Upper lobe of left lung (tissue), 6 donors: ENCODE results near the gene ULK1. TPM values are rescaled to one million over a fixed set of nuclear protein-coding genes. Genes with fewer than 3 reads are reported as not detected.
"Not testable (repeated sequence)": the region's sequence is repeated elsewhere in the genome, so short reads cannot be mapped to it uniquely, and the experiment has no call there.

Experiments
- ATAC-seq, 2 donors: fragments of 200-7000 bp; cut with Tn5 transposase; one replicate each; pipeline ENCODE4 v1.9.1; 2022; ENCODE audit warnings: mild to moderate bottlenecking in 2 of 2, moderate library complexity in 2 of 2; ENCODE audit not compliant: low FRiP score in 2 of 2
- DNase-seq, 2 donors: peaks; one replicate each; pipeline ENCODE4 v3.0.0-alpha.2; 2019 to 2020
- H3K27ac ChIP-seq, 4 donors: fragments of 200-600 bp; sonication (generic); one replicate each; pipeline ENCODE4 v1.5.1; 2016 to 2019
- H3K27me3 ChIP-seq, 4 donors: fragments of 200-600 bp; sonication (generic); one replicate each; pipeline ENCODE4 v1.5.1; 2017 to 2019
- H3K36me3 ChIP-seq, 4 donors: fragments of 200-600 bp; sonication (generic); one replicate each; pipeline ENCODE4 v1.5.1; 2016 to 2019
- H3K4me1 ChIP-seq, 4 donors: fragments of 200-600 bp; sonication (generic); one replicate each; pipeline ENCODE4 v1.5.1; 2018 to 2019
- H3K4me3 ChIP-seq, 4 donors: fragments of 200-600 bp; sonication (generic); one replicate each; pipeline ENCODE4 v1.5.1; 2017 to 2019; ENCODE audit warnings: mild to moderate bottlenecking in 2 of 4, moderate library complexity in 1 of 4
- H3K9me3 ChIP-seq, 4 donors: fragments of 200-600 bp; sonication (generic); one replicate each; pipeline ENCODE4 v1.5.1; 2018 to 2019
- EP300 ChIP-seq, 4 donors: sonication (generic); formaldehyde crosslinking; IDR thresholded peaks; one replicate each; pipeline ENCODE4 v1.5.1; 2017; ENCODE audit warnings: antibody characterized with exemption in 4 of 4, control low read depth in 2 of 4
- POLR2A ChIP-seq, 4 donors: fragments of 450-650 bp; IDR thresholded peaks; one replicate each; pipeline ENCODE4 v1.5.1; 2016 to 2017; ENCODE audit warnings: antibody characterized with exemption in 4 of 4, mild to moderate bottlenecking in 2 of 4
- POLR2AphosphoS5 ChIP-seq, 2 donors: sonication (generic); formaldehyde crosslinking; IDR thresholded peaks; one replicate each; pipeline ENCODE4 v1.5.1; 2017; ENCODE audit warnings: antibody characterized with exemption in 2 of 2
- WGBS, 2 donors: methylation state at CpG; one replicate each; pipeline ENCODE4 v1.1.5; 2017 to 2018; 5-methylcytosine and 5-hydroxymethylcytosine counted together
- total RNA-seq, 6 donors: library from RNA; depleted of rRNA in 4 of 6; stranded (reverse); fragments of >200 nt in 4 of 6; gene quantifications; one replicate each; pipeline versions ENCODE4 v1.1.0 to v1.2.1, GENCODE V29; 2016 to 2021
- TF ChIP-seq, protein P1 (sequence below), 6 experiments: fragments of 450-650 bp in 4 of 6; fragments of 200-600 bp in 2 of 6; sonication (generic) in 2 of 6; IDR thresholded peaks; one replicate each; pipeline ENCODE4 v1.5.1; 2016 to 2019; ENCODE audit warnings: antibody characterized with exemption in 6 of 6
- donor health status: DM: no; HTN: no; CAD: no; lungs with moderate emphysema.
- donor health status: DM: no; HTN: yes; CAD: no; lungs with severe emphysema.

ULK1 gene
- total RNA-seq, 6 donors from 2014 or later: 6.8 to 93.2 (median 40.7) TPM

DNA sequence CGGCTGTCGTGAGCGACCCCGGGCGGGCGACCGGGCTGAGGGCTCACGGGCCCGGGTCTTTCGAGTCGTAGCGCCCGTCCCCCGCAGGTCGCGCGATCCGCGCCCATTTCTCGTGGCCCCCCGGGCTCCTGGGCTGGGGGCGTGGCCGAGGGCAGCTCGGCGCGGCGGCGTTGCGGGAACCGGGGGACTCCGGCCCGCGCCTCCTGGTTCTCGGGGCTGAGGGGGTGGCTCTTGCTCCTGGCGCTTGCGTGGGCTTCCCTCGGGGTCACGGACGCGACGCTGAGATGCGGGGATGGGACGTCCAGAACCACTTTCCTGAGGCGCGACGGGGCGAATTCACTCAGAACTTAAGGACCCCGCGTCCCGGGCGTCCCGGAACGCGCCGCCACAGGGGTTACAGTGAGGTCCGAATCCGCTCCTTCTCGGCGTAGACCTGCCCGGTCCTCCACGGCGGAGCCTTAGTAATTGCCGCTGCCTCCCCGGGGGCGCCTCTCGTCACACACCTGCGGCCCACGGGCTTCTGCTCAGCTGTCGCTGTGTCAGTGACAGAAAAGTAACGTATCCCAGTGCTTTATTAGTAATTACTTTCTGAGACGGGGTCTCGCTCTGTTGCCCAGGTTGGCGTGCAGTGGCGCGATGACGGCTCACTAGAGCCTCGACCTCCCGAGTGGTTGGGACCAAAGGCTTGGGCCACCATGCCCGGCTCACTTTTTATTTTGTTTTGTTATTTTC, 55.9 kb downstream of the ULK1 start:
- TF ChIP-seq, protein P1, sequence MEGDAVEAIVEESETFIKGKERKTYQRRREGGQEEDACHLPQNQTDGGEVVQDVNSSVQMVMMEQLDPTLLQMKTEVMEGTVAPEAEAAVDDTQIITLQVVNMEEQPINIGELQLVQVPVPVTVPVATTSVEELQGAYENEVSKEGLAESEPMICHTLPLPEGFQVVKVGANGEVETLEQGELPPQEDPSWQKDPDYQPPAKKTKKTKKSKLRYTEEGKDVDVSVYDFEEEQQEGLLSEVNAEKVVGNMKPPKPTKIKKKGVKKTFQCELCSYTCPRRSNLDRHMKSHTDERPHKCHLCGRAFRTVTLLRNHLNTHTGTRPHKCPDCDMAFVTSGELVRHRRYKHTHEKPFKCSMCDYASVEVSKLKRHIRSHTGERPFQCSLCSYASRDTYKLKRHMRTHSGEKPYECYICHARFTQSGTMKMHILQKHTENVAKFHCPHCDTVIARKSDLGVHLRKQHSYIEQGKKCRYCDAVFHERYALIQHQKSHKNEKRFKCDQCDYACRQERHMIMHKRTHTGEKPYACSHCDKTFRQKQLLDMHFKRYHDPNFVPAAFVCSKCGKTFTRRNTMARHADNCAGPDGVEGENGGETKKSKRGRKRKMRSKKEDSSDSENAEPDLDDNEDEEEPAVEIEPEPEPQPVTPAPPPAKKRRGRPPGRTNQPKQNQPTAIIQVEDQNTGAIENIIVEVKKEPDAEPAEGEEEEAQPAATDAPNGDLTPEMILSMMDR (IDR thresholded peaks at IDR 0.05): no peak
- peak in 1 of 4 donors; percentile 2 for TF ChIP-seq POLR2A (IDR thresholded peaks at IDR 0.05)
- no peak for TF ChIP-seq POLR2AphosphoS5 (IDR thresholded peaks at IDR 0.05)
- no peak for TF ChIP-seq EP300 (IDR thresholded peaks at IDR 0.05)
- H3K27me3 ChIP-seq: no peaks in the 10 kb centered on the region
- no peaks in the 10 kb centered on the region for H3K36me3 ChIP-seq

GRCh38 chr12:131953810-131954209, 59.4 kb downstream of the ULK1 start:
- H3K27ac ChIP-seq, H3K27me3 ChIP-seq, H3K4me3 ChIP-seq, H3K9me3 ChIP-seq, DNase-seq, H3K36me3 ChIP-seq, ATAC-seq: not testable (repeated sequence)
- peaks cover 8 to 39% (median 22%) of the 10 kb centered on the region in 4 donors for H3K4me1 ChIP-seq
- WGBS, 2 donors: 92 to 96% methylated on average over 9 of the region's 9 CpGs

More for the DNA sequence above, 55.9 kb downstream of the ULK1 start:
- WGBS, 2 donors: 2% methylated on average over 9 to 28 of the region's 79 CpGs
- Histone ChIP-seq H3K9me3 (no peaks in the 10 kb centered on the region), H3K4me3 (peak overlapping the region; percentile 84 to 100 (median 90)), H3K4me1 (peaks cover 8 to 41% (median 20%) of the 10 kb centered on the region in 4 donors), H3K27ac (peak overlapping the region; percentile 81 to 88 (median 87))
- peak in 1 of 2 donors; percentile 27 for DNase-seq
- ATAC-seq: peak in 1 of 2 donors; percentile 54

GRCh38 chr12:131954460-131954859, 60.0 kb downstream of the ULK1 start:
- H3K4me1 ChIP-seq: peaks cover 8 to 39% (median 23%) of the 10 kb centered on the region in 4 donors
- ATAC-seq: not testable (repeated sequence)

DNA sequence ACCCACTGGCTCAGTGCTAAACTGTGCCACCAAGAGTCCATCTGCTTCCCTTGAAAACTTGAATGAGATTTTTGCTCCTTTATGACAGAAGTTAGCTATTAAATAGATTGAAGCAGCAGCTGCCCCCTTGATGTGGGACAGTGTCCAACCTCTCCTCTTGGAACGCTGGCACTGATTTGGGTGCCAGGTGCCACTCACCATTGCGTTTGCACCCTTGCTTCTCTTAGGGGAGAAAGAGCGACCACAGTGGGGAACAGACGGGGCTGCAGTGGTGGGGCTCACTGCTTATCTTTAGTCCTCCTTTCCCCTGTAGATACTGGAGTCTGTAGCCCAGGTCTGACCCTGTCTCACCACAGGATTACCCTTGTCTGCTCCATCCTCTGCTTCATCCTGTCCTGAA, 64.7 kb downstream of the ULK1 start:
- 78 to 79% methylated on average over 4 of the region's 4 CpGs for WGBS, 2 donors
- H3K27me3 ChIP-seq: no peaks in the 10 kb centered on the region
- no peak overlapping the region for H3K4me3 ChIP-seq
- H3K9me3 ChIP-seq: no peaks in the 10 kb centered on the region
- H3K27ac ChIP-seq: no peak overlapping the region
- DNase-seq (no peak), ATAC-seq (peak in 1 of 2 donors; percentile 13)
- TF ChIP-seq POLR2A (IDR thresholded peaks at IDR 0.05) (no peak), POLR2AphosphoS5 (IDR thresholded peaks at IDR 0.05) (no peak), EP300 (IDR thresholded peaks at IDR 0.05) (no peak)
- TF ChIP-seq, protein P1 (IDR thresholded peaks at IDR 0.05): no peak
- peaks cover 0 to 24% (median 12%) of the 10 kb centered on the region in 4 donors for H3K36me3 ChIP-seq
- peaks cover 0 to 17% (median 7%) of the 10 kb centered on the region in 4 donors for H3K4me1 ChIP-seq

More at GRCh38 chr12:131954460-131954859, 60.0 kb downstream of the ULK1 start:
- WGBS, 2 donors: 96 to 98% methylated on average over 12 to 13 of the region's 13 CpGs
- not testable (repeated sequence) for H3K9me3 ChIP-seq, H3K4me3 ChIP-seq, H3K36me3 ChIP-seq, DNase-seq, H3K27me3 ChIP-seq, H3K27ac ChIP-seq

DNA sequence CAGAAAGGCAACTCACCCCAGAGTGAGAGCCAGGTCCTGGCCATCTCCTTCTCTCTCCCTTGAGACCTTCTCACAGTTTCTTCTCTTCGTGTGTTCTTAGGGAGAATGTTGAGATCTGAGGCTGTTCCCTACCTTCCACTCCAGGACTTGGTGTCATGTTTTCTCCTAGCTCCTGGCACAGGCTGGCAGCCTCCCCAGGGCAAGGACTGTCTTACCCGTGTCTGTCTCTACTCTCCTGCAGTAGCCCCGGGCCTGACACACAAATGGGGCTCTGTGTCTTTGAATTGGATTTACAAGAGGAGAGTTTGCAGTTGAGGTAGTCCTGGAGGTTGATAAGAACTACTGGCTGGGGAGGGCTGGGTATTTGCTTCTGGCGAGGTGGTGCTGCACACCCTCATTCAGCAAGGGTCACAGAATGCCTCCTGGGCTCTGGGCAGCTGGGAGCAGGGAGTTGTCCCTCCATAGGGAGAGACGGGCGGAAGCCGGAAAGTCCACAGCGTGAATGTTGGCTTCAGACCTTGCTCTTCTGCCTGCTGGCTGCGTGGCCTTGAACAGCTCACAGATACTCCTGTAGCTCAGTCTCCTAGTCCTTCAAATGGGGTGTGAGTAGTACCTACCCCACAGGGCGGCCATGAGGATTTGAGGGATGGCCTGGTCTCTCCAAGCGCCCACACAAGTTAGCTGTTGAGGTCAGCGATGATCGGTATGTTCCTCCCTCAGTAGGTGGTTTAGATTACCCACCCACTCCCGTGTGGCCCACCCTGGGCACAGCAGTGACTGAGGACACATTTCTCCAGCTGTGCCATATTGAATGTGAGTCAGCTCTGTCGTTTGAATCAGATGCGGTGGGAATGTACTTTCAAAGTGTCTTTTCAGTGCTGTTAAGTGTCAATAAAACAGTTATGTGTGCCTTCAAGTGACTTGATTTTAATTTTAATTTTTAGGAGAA, 65.5 kb downstream of the ULK1 start:
- no peak overlapping the region for H3K4me3 ChIP-seq
- no peak overlapping the region for H3K27ac ChIP-seq
- peak in 1 of 2 donors; percentile 35 for ATAC-seq
- no peaks in the 10 kb centered on the region for H3K27me3 ChIP-seq
- TF ChIP-seq, protein P1 (IDR thresholded peaks at IDR 0.05): no peak
- TF ChIP-seq POLR2A (IDR thresholded peaks at IDR 0.05) (no peak), POLR2AphosphoS5 (IDR thresholded peaks at IDR 0.05) (no peak), EP300 (IDR thresholded peaks at IDR 0.05) (no peak)
- no peaks in the 10 kb centered on the region for H3K9me3 ChIP-seq
- DNase-seq: no peak
- WGBS, 2 donors: 87 to 88% methylated on average over 13 to 16 of the region's 16 CpGs
- peaks cover 0 to 24% (median 12%) of the 10 kb centered on the region in 4 donors for H3K36me3 ChIP-seq
- H3K4me1 ChIP-seq: peaks cover 0 to 17% (median 9%) of the 10 kb centered on the region in 4 donors

DNA sequence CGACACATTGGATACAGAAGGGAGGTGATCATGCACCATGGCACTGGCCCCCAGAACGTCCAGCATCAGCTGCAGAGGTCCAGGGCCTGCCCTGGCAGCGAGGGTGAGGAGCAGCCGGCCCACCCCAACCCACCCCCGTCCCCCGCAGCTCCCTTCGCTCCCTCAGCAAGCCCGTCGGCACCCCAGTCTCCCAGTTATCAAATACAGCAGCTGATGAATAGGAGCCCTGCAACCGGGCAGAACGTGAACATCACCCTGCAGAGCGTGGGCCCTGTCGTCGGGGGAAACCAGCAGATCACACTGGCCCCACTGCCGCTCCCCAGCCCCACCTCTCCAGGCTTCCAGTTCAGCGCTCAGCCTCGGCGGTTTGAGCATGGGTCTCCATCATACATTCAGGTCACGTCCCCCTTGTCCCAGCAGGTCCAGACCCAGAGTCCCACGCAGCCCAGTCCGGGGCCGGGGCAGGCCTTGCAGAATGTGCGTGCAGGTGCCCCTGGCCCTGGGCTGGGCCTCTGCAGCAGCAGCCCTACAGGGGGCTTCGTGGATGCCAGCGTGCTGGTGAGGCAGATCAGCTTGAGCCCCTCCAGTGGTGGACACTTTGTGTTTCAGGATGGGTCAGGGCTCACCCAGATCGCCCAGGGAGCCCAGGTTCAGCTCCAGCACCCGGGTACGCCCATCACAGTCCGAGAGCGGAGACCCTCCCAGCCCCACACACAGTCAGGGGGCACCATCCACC, 66.3 kb downstream of the ULK1 start:
- not testable (repeated sequence) for H3K4me3 ChIP-seq, H3K27me3 ChIP-seq, H3K9me3 ChIP-seq, DNase-seq, H3K27ac ChIP-seq
- H3K4me1 ChIP-seq: peaks cover 0 to 17% (median 9%) of the 10 kb centered on the region in 4 donors
- peaks cover 0 to 24% (median 12%) of the 10 kb centered on the region in 4 donors for H3K36me3 ChIP-seq
- ATAC-seq: peak in 1 of 2 donors; percentile 11
- 90 to 94% methylated on average over 3 to 17 of the region's 30 CpGs for WGBS, 2 donors

- H3K9me3 ChIP-seq, DNase-seq, H3K27ac ChIP-seq, H3K27me3 ChIP-seq, H3K4me3 ChIP-seq: not testable (repeated sequence)
- WGBS, 2 donors: 100% methylated on average over 1 of the region's 20 CpGs; no CpG with 5 or more reads in 1 of the 2 donors
- Histone ChIP-seq H3K4me1 (peaks cover 0 to 17% (median 9%) of the 10 kb centered on the region in 4 donors), H3K36me3 (peaks cover 0 to 24% (median 12%) of the 10 kb centered on the region in 4 donors)
- peak in 1 of 2 donors; percentile 14 for ATAC-seq
These were observed 66.9 kb downstream of the ULK1 start for GRCh38 chr12:131961328-131961727.
